NCI-H2171 treated with DMSO at 0.1 percent for 48 hours (cell line): ENCODE data around the gene PARD3.
"Not testable (repeated sequence)": the region's sequence is repeated elsewhere in the genome, so short reads cannot be mapped to it uniquely, and the experiment has no call there.

ENCODE experiments used
- DNase-seq: peaks from one replicate; lab custom pipeline; 2025; lab: John Stamatoyannopoulos, UW

PARD3 gene

DNA sequence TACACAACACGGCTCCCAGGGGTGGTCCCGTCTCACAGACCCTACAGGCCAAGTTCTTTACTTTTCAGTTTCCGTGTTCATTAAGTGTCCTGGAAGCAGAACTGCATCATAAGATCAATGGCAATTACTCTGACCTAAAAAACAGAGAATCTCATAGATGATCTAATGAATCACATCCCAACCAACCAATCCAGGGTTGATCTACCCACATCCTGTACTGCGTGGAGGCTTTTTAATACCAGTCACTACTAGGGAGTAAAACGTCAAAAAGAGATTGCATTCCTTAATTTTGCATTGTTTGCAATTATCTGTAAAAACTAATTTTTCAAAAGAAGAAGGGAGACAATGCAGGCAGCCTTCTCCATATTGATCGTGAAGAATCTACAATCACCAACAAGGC is 72.6 kb downstream of the PARD3 start:
- no peak for DNase-seq

- DNase-seq: not testable (repeated sequence)
These were observed 74.0 kb downstream of the PARD3 start for GRCh38 chr10:34741087-34741486.

DNA sequence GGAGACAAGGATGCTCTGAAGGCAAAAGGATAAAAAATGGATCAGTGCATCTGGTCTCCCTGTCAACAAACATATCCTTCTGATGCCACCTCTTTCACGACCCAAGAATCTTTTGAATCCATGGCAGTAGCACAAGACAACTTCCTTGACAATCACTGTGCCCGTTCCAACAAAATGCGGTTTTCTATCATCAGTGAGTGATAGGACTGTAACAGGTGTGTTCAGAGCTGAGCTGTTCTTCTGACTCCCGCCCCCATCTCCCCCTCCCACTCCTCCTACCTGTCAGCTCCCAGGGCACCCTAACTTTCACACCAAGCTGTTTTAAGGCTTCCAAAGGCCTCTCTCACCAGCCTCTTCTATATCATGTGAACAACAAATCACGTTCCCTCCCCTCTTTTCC is 74.8 kb downstream of the PARD3 start:
- no peak for DNase-seq

DNA sequence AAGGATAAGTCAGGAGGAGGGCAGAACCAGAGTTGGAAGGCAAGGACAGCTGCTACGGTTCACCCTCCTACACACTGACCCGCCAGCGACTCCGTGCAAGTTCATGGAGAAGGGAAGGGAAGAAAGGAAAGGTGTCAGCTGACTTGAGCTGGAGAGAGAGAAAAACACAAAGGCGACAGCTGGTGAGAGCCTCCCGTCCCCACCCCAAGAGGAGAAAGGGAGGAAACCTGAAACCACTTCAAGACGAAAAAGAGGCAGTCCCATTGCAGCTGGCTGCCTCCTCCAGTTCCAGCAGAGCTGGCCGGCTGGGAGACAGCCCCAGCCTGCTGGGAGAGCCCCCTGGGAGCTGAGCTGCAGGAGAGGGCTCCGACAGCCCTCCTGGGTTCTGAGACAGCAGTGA is 75.2 kb downstream of the PARD3 start:
- DNase-seq: peak; percentile 96

DNA sequence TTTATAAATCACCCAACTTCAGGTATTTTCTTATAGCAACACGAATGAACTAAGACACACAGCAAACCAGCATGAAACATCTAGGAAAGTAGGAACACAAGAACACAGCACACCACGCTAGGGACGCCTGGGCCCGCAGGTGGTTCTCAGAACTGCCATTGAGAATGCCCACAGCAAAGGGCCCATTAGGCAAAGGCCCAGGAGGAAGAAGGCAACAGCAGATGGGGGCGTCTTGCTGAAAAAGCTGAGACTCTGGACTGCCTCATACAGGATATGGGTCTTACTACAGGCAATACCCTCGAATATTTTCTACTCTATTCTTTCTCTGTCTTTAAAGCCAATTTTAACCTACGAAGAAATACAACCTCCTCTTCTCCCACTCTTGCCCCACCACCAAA is 77.3 kb downstream of the PARD3 start:
- no peak for DNase-seq

DNA sequence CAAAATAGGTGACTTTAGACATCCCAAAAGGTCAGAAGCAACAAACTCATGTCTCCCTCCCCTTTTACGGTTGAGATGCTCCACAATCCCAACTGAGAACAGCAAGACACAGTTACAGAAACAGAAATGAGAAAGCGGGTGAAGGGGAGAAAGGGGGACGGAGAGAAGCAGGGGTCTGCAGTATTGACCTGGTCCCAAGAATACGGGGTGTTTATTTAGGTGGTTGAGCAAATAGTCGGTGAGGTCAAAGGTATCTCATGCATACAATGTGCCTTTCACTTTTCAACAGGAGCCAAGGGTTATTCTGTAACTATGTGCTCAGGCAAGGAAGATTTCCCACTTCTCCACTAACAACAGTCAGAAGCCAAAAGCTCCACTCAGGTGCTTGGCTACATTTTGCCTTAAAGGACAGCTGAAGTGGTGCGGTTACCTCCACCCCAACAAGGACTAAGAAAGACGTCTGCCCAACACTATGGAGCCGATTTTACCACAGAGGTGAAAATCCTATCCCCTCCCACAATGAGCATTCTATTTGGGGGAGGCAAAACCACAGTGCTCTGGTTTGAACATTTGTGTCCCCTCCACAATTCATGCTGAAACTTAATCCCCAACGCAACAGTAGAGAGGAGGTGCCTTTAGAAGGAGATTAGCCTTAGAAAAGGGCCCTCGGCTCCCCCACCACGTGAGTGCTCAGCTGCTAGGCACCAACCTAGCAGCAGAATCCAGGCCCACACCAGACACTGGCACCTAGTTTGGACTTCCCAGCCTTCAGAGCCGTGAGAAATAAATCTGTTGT is 77.9 kb downstream of the PARD3 start:
- DNase-seq: peak; percentile 17

DNA sequence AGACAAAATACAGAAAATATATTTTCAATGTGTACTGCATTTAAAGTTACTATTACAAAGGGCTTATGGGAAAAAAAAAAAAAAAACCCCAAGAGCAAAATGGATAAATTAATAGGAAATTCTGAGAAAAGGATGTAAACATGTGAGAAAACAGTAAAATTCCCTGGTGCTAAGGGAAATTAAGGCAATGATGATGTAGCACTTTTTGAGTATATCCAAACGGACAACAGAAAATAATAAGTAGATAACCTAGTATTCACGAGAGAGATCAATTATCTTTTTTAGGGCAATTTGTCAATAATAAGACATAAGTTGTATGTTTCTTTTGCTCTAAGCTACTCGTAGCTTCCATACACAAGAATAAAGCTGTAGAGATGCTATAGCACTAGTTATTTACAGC is 80.2 kb downstream of the PARD3 start:
- DNase-seq: no peak

DNA sequence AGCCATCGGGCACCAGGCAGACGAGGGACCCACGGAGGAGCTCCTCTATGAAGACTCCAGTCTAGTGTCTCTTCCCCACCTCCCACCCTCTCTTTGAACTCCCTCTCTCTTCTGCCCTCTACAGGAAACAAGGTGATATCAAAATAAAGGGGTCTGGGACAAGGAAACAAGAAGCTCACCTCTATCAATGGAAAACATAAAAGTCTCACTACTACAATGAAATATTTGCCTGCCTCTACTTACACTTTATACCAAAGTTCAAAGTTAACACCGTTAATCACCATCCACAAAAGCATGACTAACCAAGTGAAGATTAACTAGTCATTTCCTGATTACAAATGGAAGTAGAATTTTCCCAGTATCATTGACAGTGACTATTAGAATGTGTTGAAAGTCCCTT is 82.2 kb downstream of the PARD3 start:
- DNase-seq: peak; percentile 11

DNA sequence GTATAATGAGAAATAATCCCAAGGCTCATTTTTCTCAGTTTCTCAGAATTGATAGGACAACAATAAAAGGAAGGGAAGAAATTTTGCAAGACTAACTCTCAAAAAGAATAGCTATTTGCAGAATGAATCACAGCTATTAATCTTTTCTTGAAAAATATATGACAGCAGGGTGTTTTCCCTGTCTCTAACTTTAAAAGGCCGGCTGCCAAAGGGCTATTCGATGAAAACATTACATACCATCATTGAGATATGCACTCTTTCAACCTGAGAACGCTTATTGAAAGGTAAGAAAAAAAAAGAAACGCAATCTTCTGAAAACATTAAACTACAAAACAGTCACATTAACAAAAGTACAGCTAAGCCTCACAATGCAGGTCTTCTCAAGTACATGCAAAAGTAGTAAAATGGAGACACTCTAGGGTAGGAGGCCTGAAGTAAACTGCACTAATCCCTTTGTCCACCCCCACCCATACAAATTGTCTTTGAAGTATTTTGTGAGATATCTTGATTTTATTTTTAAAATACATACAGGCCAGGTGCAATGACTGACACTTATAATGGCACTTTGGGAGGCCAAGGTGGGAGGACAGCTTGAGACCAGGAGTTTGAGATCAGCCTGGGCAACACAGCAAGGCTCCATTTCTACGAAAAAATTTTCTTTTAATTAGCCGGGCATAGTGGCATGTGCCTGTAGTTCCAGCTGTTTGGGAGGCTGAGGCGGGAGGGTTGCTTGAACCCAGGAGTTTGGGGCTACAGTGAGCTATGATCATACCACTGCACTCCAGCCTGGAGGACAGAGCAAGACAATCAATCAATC is 83.0 kb downstream of the PARD3 start:
- no peak for DNase-seq

- DNase-seq: no peak
These were observed 83.9 kb downstream of the PARD3 start for GRCh38 chr10:34731213-34731612.

DNA sequence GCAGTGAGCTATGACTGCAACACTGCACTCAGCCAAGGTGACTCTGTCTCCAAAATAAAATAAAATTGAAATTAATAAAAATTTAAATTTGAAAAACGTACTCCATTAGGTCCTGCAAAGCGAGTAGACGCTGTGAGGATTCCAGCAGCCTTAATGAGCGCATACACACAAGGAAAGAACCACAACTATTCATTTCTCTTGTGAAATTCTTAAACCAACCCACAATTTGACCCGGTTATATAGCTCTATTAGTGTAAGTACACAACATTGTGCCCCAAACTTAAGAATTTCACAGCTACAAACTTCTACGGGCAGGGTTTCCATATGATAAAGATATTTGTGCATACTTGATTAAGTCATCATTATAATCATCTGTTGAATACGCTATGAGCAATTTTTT is 84.4 kb downstream of the PARD3 start:
- no peak for DNase-seq

DNA sequence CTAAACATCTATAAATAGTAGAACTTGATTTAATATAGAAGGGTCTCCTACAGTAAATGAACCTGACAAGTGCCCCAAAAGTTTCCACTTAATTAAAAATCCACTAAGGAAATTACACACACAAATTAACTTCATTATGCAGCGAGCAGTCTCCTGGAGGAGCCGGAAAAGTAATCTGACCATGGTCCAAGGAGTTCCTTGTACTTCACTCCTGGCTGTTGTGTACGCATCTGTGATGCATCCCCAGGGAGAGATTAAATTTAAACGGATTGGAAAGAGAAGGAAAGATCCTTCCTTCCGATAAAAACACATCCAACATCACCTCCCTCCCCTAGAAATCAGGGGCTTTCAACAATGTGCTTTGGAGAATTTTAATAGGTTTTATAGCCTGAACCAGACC is 85.5 kb downstream of the PARD3 start:
- peak; percentile 68 for DNase-seq

DNA sequence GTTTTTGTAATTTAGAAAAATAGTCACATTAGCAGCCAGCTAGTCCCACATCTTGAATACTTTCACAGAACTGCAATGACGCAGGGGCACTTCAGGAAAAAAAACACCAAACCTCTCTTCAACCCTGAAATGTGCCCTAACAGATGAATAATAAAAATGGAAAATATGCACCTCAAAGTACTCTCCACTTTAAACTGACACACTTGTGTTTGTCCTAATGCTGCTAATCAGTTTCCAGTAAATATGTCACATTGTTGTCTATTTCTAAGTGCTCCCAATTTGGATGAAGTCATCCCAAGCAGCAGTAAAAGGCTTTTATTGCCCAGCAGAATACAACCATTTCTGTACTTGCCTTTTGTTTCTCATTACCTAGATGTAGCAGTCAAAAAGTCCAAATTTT is 86.7 kb downstream of the PARD3 start:
- DNase-seq: no peak

DNA sequence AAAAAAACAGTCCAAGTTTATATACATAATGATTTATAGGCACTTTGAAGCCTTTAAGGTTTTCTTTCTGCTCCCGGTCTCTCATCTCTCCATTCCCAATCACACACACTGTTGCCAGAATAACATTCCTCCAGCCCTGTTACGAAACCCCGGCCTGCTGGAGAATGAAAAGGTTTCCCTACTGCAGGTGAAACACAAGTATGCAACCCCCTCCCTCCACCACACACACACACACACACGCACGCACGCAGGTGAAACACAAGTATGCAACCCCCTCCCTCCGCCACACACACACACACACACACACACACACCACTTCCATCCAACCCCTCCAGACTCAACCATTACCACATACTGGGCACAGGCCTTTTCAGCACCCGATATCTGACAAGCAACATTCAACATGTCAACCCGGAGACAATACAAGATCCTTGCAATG is 87.5 kb downstream of the PARD3 start:
- no peak for DNase-seq

DNA sequence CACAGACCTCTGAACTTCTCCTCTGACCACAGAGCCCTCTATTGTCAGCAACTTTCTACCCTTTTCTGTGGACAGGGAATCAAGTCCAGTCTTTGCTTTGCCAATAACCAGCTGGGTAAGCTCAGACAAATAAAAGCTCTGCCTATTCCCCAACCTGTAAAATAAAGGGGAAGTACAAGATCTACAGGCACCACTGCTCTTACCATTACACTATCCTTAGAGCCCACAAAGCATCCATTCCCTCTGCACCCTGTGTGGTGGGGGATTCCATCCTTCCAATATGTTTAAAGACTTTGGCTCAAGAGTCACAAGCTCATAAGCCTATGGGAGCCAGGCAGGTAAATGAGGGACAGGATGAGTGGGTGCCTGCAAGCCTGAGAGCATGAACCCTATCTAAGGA is 88.2 kb downstream of the PARD3 start:
- peak; percentile 59 for DNase-seq

GRCh38 chr10:34723750-34724149 is 91.3 kb downstream of the PARD3 start:
- peak; percentile 7 for DNase-seq

DNA sequence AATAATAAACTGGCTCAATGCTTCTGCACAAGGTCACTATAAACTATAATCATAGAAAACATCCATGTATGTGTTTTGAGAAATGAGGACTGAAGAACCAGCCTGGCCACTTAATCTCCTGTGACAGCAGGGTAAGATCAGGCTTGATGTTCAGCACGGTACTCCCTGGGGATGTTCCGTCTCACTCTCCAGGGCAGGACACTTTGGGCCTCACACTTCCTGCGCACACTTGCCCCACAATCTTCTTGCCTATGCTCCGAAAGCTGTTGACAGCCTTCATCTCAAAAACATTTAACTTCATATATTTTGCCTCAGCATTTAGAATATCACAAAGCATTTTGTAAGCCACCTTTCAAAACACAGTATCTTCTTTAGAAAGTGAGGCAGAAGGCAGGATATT is 92.7 kb downstream of the PARD3 start:
- DNase-seq: no peak

- DNase-seq: no peak
These were observed 93.8 kb downstream of the PARD3 start for GRCh38 chr10:34721208-34721840.

- no peak for DNase-seq
These were observed 95.3 kb downstream of the PARD3 start for GRCh38 chr10:34719746-34720145.

- no peak for DNase-seq
These were observed 95.8 kb downstream of the PARD3 start for GRCh38 chr10:34719328-34719727.

DNA sequence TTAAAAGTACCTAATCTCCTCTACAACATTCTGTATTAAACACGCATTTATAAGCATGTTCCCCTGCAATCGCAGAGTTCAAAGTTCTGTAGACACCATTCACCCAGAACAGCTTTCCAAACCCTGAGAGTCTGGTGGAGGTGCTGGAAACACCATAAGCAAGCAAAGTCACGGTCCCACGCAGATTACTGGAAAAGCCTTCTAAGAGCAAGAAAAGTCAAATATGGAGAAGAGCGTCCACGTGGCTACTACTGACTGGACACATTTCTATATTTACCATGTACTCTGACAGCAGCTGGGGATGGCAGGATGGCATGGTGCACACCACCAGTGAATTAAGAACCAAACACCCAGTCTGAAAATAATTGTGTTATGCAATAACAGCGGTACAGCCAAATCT is 97.7 kb downstream of the PARD3 start:
- no peak for DNase-seq

GRCh38 chr10:34716958-34717357 is 98.1 kb downstream of the PARD3 start:
- DNase-seq: no peak

GRCh38 chr10:34716234-34716633 is 98.9 kb downstream of the PARD3 start:
- no peak for DNase-seq
